OCI-LY3 (cell line): ENCODE results near the gene DCP2.

Source experiments
- H2AFZ ChIP-seq: fragments of 200-600, 300-600 bp; shearing (Covaris generic); 2 replicates; pipeline ENCODE4 v1.6.0; 2014; ENCODE audit warnings: antibody characterized with exemption, low read depth, low read length
- H3K27ac ChIP-seq: fragments of 200-600, 300-600 bp; sonication (generic); 2 replicates; pipeline ENCODE4 v1.5.1; 2014; ENCODE audit warnings: mild to moderate bottlenecking, low read length, moderate library complexity, mixed read lengths
- H3K27me3 ChIP-seq: fragments of 200-600, 300-600 bp; sonication (generic); 2 replicates; pipeline ENCODE4 v1.6.1; 2014; ENCODE audit warnings: low read depth, low read length, mixed read lengths
- H3K36me3 ChIP-seq: fragments of 200-600, 300-600 bp; sonication (generic); replicated peaks from 2 replicates; pipeline ENCODE3; 2014; ENCODE audit warnings: low read depth, low read length, mixed read lengths
- H3K4me1 ChIP-seq: fragments of 300-600, 200-600 bp; sonication (generic); 2 replicates; pipeline ENCODE4 v1.6.1; 2014; ENCODE audit warnings: low read length, mixed read lengths
- H3K4me2 ChIP-seq: fragments of 200-600, 300-600 bp; sonication (generic); 2 replicates; pipeline ENCODE4 v1.6.1; 2014; ENCODE audit warnings: low read length, mixed read lengths
- H3K4me3 ChIP-seq: fragments of 300-600, 200-600 bp; sonication (generic); 2 replicates; pipeline ENCODE4 v1.5.1; 2014; ENCODE audit warnings: antibody characterized with exemption, mild to moderate bottlenecking, low read length, moderate library complexity
- H3K79me2 ChIP-seq: fragments of 300-600, 200-600 bp; shearing (Covaris generic); 2 replicates; pipeline ENCODE4 v1.6.1; 2014; ENCODE audit warnings: mild to moderate bottlenecking, low read length, mixed read lengths
- H3K9ac ChIP-seq: fragments of 300-600, 200-600 bp; shearing (Covaris generic); 2 replicates; pipeline ENCODE4 v1.6.0; 2014; ENCODE audit warnings: mild to moderate bottlenecking, low read length, moderate library complexity
- H3K9me3 ChIP-seq: fragments of 200-600, 300-600 bp; shearing (Covaris generic); 2 replicates; pipeline ENCODE4 v1.6.1; 2014; ENCODE audit warnings: low read length, mixed read lengths; ENCODE audit not compliant: insufficient read depth
- H4K20me1 ChIP-seq: fragments of 200-600, 300-600 bp; sonication (generic); 2 replicates; pipeline ENCODE4 v1.6.1; 2016; ENCODE audit warnings: low read length, mixed read lengths; ENCODE audit not compliant: insufficient read depth
- EZH2phosphoT487 ChIP-seq: fragments of 200-600 bp; shearing (Covaris generic); IDR thresholded peaks from 2 replicates; pipeline ENCODE4 v1.6.1; 2018; ENCODE audit warnings: antibody characterized with exemption, mixed run types, low read depth
- TF ChIP-seq, protein P1 (sequence below): fragments of 200-600, 300-600 bp; sonication (generic); IDR thresholded peaks from 2 replicates; pipeline ENCODE4 v1.5.1; 2014; ENCODE audit warnings: antibody characterized with exemption, low read length, low read depth

Gene DCP2

GRCh38 chr5:113020461-113021273 lies 44.1 kb downstream of the DCP2 start:
- Histone ChIP-seq H3K79me2 (no peaks in the 10 kb centered on the region), H4K20me1 (peaks cover 11% of the 10 kb centered on the region; the same call in 1 of the 2 replicates), H3K4me1 (no peaks in the 10 kb centered on the region), H3K9ac (no peak overlapping the region), H3K36me3 (peaks cover 16% of the 10 kb centered on the region), H3K27ac (no peak overlapping the region), H2AFZ (no peak overlapping the region), H3K27me3 (no peaks in the 10 kb centered on the region), H3K4me2 (no peak overlapping the region), H3K4me3 (no peak overlapping the region), H3K9me3 (no peaks in the 10 kb centered on the region)
- TF ChIP-seq EZH2phosphoT487 = no peak
- TF ChIP-seq, protein P1, sequence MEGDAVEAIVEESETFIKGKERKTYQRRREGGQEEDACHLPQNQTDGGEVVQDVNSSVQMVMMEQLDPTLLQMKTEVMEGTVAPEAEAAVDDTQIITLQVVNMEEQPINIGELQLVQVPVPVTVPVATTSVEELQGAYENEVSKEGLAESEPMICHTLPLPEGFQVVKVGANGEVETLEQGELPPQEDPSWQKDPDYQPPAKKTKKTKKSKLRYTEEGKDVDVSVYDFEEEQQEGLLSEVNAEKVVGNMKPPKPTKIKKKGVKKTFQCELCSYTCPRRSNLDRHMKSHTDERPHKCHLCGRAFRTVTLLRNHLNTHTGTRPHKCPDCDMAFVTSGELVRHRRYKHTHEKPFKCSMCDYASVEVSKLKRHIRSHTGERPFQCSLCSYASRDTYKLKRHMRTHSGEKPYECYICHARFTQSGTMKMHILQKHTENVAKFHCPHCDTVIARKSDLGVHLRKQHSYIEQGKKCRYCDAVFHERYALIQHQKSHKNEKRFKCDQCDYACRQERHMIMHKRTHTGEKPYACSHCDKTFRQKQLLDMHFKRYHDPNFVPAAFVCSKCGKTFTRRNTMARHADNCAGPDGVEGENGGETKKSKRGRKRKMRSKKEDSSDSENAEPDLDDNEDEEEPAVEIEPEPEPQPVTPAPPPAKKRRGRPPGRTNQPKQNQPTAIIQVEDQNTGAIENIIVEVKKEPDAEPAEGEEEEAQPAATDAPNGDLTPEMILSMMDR = no peak

GRCh38 chr5:113022661-113023060 lies 46.1 kb downstream of the DCP2 start:
- Histone ChIP-seq H3K4me3 (no peak overlapping the region), H3K27me3 (no peaks in the 10 kb centered on the region), H3K27ac (no peak overlapping the region), H3K4me2 (no peak overlapping the region), H4K20me1 (peaks cover 11% of the 10 kb centered on the region; the same call in 1 of the 2 replicates), H3K79me2 (no peaks in the 10 kb centered on the region), H3K36me3 (peaks cover 16% of the 10 kb centered on the region), H3K4me1 (no peaks in the 10 kb centered on the region), H3K9ac (no peak overlapping the region), H2AFZ (no peak overlapping the region), H3K9me3 (no peaks in the 10 kb centered on the region)
- no peak for TF ChIP-seq EZH2phosphoT487
- TF ChIP-seq, protein P1 = no peak

DNA sequence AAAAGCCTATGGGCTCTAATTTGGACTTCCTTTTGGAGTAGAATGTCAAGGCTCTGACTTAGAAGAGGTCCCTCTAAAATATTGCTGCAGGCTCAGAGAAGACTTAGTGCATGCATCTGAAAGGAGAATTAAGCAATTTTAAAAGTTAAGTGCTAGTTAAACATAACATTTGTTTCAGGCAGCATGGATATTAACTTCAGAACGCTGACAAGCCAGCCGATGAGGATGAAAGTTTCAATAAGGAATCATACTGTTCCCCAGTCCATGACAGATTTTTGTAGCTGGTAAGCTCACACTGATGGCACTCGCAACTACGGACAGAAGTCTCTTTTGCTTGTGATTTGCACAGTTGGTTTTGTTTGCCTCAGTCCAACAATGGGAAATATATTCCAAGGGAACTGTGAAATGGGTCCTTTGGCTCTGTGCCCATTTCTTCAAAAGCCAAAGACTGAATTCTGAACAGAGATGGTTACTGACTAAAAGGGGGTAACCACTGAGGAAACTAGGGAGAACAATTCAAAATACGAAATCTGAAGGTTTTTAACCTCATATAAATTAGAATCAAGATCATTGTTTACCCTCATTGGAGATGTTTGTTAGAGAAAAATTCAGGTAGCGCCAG lies 47.6 kb downstream of the DCP2 start:
- H3K9ac ChIP-seq = no peak overlapping the region
- H3K27ac ChIP-seq = no peak overlapping the region
- H3K4me3 ChIP-seq = no peak overlapping the region
- no peak overlapping the region for H2AFZ ChIP-seq
- H3K27me3 ChIP-seq = no peaks in the 10 kb centered on the region
- H3K4me2 ChIP-seq = no peak overlapping the region
- no peak for TF ChIP-seq EZH2phosphoT487
- TF ChIP-seq, protein P1 = no peak
- no peaks in the 10 kb centered on the region for H3K79me2 ChIP-seq
- H3K36me3 ChIP-seq = peaks cover 16% of the 10 kb centered on the region
- no peaks in the 10 kb centered on the region for H3K4me1 ChIP-seq
- H4K20me1 ChIP-seq = peaks cover 3% of the 10 kb centered on the region; the same call in 1 of the 2 replicates
- H3K9me3 ChIP-seq = no peaks in the 10 kb centered on the region

- H3K9me3 ChIP-seq = no peaks in the 10 kb centered on the region
- TF ChIP-seq, protein P1 = no peak
- no peak for TF ChIP-seq EZH2phosphoT487
- no peaks in the 10 kb centered on the region for H4K20me1 ChIP-seq
- peaks cover 12% of the 10 kb centered on the region for H3K36me3 ChIP-seq
- H3K27ac ChIP-seq = no peak overlapping the region
- no peaks in the 10 kb centered on the region for H3K4me1 ChIP-seq
- no peak overlapping the region for H3K4me3 ChIP-seq
- H3K4me2 ChIP-seq = no peak overlapping the region
- H3K9ac ChIP-seq = no peak overlapping the region
- no peaks in the 10 kb centered on the region for H3K79me2 ChIP-seq
- H2AFZ ChIP-seq = no peak overlapping the region
- no peaks in the 10 kb centered on the region for H3K27me3 ChIP-seq
These were observed 49.0 kb downstream of the DCP2 start for GRCh38 chr5:113025596-113025995.
